Non-pigmented ciliary epithelial cell (primary cell): ENCODE data around the gene AGR2.
"Not testable (repeated sequence)": the region's sequence is repeated elsewhere in the genome, so short reads cannot be mapped to it uniquely, and the experiment has no call there.

ENCODE experiments used
- DNase-seq: peaks from one replicate; pipeline ENCODE4 v3.0.0-alpha.2; 2010; ENCODE audit warnings: low read depth

AGR2 gene

DNA sequence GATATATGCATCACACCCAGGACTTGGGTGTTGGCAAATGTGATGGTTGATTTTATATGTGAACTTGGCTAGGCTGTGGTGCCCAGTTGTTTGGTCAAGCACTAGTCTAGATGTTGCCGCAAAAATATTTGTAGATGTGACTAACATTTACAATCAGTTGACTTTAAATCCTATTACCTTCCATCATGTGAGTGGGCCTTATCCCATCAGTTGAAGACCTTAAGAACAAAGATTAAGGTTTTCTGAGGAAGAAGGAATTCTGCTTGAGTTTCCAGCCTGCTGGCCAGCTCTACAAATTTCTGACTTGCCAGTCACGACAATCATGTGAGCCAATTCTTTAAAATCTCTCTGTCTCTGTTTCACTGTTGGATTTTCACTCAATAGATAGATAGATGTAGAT is 30.9 kb downstream of the AGR2 start:
- DNase-seq, result no peak

DNA sequence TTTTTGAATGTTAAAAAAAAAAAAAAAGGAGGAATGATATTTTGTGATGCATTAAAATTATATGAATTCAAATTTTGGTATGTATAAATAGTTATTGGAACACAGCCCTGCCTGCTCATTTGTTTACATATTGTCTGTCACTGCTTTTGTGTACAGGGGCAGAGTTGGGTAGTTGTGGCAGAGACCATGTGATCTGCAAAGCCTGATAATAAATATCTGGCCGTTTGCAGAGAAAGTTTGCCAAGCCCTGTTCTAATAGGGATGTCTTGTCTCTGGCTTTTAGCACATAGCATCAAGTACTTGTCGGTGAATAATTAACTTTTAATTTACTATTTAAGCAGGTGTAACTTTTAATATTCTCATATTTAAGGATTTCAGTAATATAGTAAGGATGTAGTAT is 31.5 kb downstream of the AGR2 start:
- DNase-seq, result no peak

GRCh38 chr7:16770657-16771329 is 34.0 kb downstream of the AGR2 start:
- DNase-seq, result no peak

GRCh38 chr7:16769994-16770393 is 34.8 kb downstream of the AGR2 start:
- DNase-seq, result not testable (repeated sequence)

DNA sequence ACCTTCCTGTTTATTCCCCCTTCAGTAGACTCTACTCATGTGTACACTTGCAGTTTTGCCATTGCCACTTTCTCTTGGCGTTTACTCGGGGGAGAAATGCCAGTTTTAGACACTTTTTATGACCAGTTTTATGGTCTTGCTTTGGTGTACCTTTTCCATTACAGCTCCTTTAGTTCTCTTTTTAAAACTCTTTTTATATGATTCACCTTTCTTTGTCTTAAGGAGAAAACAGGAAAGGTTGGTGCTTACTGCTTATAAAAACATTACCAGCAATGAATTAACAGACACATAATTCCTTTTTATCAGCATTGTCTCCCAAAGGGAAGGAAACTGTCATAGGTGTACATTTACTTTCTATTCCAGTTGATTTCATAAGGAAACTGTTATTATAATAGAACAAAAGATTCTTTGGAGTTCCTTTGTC is 39.4 kb downstream of the AGR2 start:
- DNase-seq, result no peak

DNA sequence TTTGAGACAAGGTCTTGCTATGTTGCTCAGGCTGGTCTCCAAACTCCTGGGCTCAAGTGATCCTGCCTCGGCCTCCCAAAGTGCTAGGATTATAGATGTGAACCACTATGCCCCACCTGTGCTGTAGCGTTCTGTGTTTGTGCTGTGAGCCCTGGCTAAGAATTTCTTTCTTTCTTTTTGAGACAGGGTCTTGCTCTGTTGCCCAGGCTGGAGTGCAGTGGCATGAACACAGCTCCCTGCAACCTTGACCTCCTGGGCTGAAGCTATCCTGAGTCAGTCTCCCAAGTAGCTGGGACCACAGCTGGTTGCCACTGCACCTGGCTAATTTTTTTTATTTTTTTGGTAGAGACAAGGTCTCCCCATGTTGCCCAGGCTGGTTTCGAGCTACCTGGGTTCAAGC is 39.9 kb downstream of the AGR2 start:
- DNase-seq, result no peak

- no peak for DNase-seq
These were observed 42.6 kb downstream of the AGR2 start for GRCh38 chr7:16762177-16762576.

DNA sequence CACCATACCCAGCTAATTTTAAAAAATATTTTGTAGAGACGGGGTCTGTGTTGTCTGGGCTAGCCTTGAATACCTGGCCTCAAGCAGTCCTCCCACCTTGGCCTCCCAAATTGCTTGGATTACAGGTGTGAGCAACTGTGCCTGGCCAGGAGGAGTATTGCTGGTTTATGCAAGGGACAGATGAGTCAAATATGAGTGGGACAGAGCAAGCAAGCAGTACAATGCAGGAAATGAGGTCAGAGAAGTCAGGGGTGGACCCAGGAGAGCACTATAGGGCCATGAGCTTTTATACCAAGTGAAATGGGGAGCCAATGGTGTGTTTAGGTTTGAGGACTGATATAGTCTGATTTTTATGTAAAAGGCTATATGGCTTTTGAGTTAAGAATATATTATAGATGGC is 45.0 kb downstream of the AGR2 start:
- DNase-seq, result no peak

- no peak for DNase-seq
These were observed 45.9 kb downstream of the AGR2 start for GRCh38 chr7:16758631-16759611.

DNA sequence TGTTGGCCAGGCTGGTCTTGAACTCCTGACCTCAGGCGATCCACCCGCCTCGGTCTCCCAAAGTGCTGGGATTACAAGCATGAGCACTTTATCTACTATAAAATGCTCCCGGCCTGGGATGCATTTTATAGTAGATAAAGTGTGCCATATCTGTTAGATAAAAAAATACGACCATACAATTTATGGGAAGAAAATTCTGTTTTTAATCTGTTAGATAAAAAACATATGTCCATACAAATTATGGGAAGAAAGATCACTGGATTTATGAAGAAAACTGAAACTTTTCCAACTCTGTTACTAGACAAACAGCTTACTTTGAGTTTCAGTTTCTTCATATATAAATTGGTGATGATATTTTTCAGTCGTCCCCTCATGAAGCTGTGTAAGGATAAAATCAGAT is 46.8 kb downstream of the AGR2 start:
- DNase-seq, result no peak

GRCh38 chr7:16755397-16755796 is 49.4 kb downstream of the AGR2 start:
- no peak for DNase-seq

GRCh38 chr7:16754856-16755317 is 49.9 kb downstream of the AGR2 start:
- no peak for DNase-seq

- DNase-seq, result no peak
These were observed 50.6 kb downstream of the AGR2 start for GRCh38 chr7:16753932-16754855.

DNA sequence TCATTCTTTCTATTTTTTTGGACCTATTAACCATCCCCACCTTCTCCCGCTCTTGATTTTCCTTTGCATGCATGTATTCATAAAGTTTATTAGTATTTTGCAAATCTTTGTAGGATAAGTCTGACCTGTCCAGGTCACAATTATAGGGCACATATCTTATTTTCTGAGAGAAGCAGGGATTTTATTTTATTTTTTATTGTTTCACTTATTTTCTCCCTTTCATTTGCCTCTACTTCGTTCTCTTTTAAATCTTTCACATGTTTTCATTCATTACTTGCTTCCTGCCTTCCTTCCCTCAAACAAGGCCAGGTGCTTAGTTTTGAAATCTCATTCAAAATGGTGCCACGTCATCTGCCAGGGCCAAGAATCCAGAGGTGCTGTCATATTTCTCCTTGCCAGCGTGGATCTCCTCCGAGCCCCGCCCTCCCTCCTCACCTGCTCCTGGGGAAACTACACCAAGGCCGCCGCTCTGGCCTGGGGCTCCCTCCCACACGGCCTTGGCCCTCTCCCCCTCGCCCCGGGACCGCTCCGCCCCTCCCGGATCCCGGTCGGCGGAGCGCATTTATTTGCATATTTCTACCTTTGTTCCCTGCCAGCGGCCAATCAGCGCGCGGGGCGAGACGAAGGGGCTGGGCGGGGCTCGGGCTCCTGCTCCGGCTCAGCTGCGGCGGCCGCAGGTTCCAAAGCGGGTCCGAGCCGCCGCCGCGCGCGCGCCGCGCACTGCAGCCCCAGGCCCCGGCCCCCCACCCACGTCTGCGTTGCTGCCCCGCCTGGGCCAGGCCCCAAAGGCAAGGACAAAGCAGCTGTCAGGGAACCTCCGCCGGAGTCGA is 51.5 kb downstream of the AGR2 start, which contains the start of gene TSPAN13:
Gene TSPAN13, plus strand, starts transcription at position 654 of the 830 bp plus-strand sequence. CDS start 213 bp downstream, outside the sequence.
- DNase-seq, result no peak

GRCh38 chr7:16747102-16747501 is 57.7 kb downstream of the AGR2 start:
- no peak for DNase-seq

GRCh38 chr7:16745645-16746044 is 59.2 kb downstream of the AGR2 start:
- DNase-seq, result no peak

DNA sequence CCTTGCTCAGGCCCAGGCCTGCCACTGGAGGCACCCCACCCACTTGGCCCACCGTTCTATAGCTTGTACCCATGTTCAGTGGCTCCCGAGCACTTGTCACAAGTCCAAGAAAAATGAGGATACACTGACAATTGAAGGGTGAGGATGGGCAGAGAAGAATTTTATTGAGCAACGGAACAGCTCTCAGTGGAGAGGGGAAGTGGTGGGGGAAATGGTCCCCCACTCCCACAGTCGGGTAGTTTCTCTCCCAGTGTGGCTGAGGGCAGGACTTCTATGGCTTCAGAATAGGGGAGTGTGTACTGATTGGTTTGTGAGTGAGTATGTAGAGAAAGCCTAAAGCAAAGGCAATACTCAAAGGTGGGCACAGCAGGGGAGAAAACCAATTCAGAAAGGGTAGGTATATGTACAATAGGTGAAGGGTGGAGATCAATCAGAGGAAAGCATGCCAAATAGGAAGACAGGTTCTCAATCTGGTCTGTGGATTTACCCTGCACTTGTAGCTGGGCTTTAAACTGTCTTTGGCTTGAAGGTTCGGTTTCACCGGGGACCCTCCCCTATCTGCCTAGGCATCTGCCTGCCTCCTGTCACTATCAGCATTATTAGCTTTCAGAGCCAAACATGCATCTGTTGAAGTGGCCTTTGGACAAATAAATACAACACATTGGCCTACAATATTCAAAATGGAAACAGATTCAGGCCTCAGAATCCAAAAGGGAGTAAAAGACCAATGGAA is 60.1 kb downstream of the AGR2 start:
- DNase-seq, result no peak

DNA sequence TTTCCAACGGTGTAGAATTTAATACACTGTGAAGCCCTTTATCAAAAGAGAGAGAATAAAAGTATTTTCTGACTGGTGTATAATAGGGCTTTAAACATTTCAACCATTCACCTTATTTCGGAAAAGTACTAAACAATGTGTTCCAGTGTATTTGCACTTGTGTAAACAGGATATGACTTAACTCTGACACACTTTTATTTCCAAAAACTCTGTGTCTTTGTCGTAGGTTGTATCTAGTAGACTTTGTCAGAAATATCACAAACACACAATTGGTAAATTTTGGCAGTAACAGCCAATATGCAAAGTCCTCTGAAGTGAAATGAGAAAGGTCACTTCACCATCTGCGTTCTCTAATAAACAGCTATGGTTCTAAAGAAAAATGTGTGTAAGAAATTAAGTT is 61.6 kb downstream of the AGR2 start:
- DNase-seq, result no peak

DNA sequence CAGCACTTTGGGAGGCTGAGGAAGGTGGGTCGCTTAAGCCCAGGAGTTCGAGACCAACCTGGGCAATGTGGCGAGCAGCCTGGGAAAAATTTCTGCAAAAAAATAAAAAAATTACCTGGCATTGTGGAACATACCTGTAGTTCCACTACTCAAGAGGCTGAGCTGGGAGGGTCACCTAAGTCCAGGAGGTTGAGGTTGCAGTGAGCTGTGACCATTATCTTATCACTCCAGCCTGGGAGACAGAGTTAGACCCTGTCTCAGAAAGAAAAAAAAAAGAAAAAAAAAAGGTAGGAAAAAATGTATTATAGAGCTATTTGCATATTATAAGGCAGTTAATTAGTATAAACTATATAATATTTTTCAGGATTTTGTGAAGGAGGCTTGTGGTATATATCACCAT is 62.3 kb downstream of the AGR2 start:
- DNase-seq, result no peak
